Kasumi-1 (cell line): ENCODE measurements around the gene TRAPPC1.

Experiments
- DNase-seq, 2 experiments: peaks; one replicate each; lab custom pipeline; 2025; lab: John Stamatoyannopoulos, UW

Gene TRAPPC1

GRCh38 chr17:7940743-7941142, 9.0 kb upstream of the TRAPPC1 start:
- DNase-seq, result no peak

- DNase-seq, result no peak
Observed at GRCh38 chr17:7940034-7940433, 8.3 kb upstream of the TRAPPC1 start.

GRCh38 chr17:7935859-7936258, 4.1 kb upstream of the TRAPPC1 start:
- DNase-seq, result no peak

- DNase-seq, result peak; percentile 21 to 27
Observed at GRCh38 chr17:7932949-7933348, 1.2 kb upstream of the TRAPPC1 start.

- DNase-seq, result peak in 1 of 2 experiments; percentile 35
Observed at GRCh38 chr17:7932483-7932891, 741 bp upstream of the TRAPPC1 start.

GRCh38 chr17:7930841-7931631, 710 bp downstream of the TRAPPC1 start:
- no peak for DNase-seq

GRCh38 chr17:7929158-7930023, 2.4 kb downstream of the TRAPPC1 start, which contains the start of gene KCNAB3:
TSS of gene KCNAB3 (minus strand) at chr17:7929856. CDS start at chr17:7929435, 421 bp downstream.
- no peak for DNase-seq

- DNase-seq, result no peak
Observed at GRCh38 chr17:7927596-7927995, 4.2 kb downstream of the TRAPPC1 start.

- DNase-seq, result no peak
Observed at GRCh38 chr17:7922845-7923628, 8.7 kb downstream of the TRAPPC1 start.

- DNase-seq, result no peak
Observed at GRCh38 chr17:7922269-7922844, 9.4 kb downstream of the TRAPPC1 start.

- no peak for DNase-seq
Observed at GRCh38 chr17:7916808-7917207, 14.9 kb downstream of the TRAPPC1 start.

- DNase-seq, result no peak
Observed at GRCh38 chr17:7916385-7916682, 15.4 kb downstream of the TRAPPC1 start.

GRCh38 chr17:7915611-7916384, 15.9 kb downstream of the TRAPPC1 start, which contains the start of gene RNF227:
TSS of gene RNF227 (minus strand) at chr17:7916289. CDS start at chr17:7916195, 94 bp downstream.
- DNase-seq, result peak; percentile 59

- peak in 1 of 2 experiments; percentile 23 for DNase-seq
Observed at GRCh38 chr17:7915179-7915610, 16.6 kb downstream of the TRAPPC1 start.

GRCh38 chr17:7912927-7913524, 18.7 kb downstream of the TRAPPC1 start:
- DNase-seq, result peak; percentile 54 to 59

GRCh38 chr17:7911116-7911515, 20.6 kb downstream of the TRAPPC1 start:
- DNase-seq, result no peak

- no peak for DNase-seq
Observed at GRCh38 chr17:7910711-7911110, 21.0 kb downstream of the TRAPPC1 start.

GRCh38 chr17:7910281-7910680, 21.5 kb downstream of the TRAPPC1 start:
- DNase-seq, result no peak

GRCh38 chr17:7909089-7909488, 22.7 kb downstream of the TRAPPC1 start:
- no peak for DNase-seq
